Stimulated activated CD8-positive, alpha-beta memory T cell treated with anti-CD3 and anti-CD28 coated beads, Interleukin-7, amount 100 ng/mL, for 4 hours (primary cell): ENCODE results near the gene CELF2.
"Not testable (repeated sequence)": the region's sequence is repeated elsewhere in the genome, so short reads cannot be mapped to it uniquely, and the experiment has no call there.

Source experiments
- DNase-seq, 2 donors: peaks; one replicate each; pipeline ENCODE4 v3.0.0-alpha.2; 2020; ENCODE audit warnings: low read depth in 2 of 2

The CELF2 gene

DNA sequence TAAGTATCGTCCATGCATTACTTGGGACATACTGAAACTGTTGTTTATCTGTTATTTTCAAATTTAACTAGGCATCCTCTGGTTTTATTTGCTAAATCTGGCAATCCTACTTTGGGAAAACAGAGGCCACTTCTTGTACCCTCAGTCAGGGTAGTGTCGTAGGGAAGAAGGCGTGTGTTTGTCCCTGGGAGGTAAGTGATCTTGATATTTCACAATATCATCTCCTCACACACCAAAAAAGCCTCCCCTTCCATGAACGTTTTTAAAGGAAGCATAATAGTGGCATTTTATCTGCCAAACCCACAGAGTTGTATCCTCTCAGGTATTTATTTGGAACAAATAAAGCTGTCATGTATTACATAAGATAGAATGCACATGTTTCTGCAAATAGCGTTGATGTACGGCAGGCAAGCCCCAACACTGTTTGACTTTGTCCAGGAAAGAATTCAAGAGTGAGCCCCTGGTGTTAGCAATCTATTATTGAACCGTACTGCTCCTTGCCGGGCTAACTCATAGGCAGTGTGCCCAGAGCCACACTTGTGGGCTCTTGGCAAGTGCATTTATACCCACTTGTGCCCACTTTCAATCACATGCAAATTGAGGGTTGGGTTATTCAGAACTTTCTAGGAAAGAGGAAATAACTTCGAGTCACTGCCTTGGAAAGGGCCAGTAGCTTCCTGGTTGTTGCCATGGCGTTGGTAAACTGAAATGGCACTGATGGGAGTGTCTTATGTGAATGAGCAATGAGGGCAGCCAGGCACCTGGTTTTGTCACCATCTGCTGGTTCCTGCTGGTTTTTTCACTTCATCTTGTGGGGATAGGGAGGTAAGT is 327.8 kb downstream of the CELF2 start:
- DNase-seq, result no peak

DNA sequence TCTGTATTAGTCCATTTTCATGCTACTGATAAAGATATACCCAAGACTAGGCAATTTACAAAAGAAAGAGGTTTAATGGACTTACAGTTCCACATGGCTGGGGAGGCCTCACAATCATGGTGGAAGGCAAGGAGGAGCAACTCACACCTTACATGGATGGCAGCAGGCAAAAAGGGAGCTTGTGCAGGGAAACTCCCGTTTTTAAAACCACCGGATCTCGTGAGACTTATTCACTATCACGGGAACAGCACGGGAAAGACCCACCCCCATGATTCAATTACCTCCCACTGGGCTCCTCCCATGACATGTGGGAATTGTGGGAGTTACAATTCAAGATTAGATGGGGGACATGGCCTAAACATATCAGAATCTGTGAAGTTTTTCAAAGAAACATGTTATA is 329.9 kb downstream of the CELF2 start:
- DNase-seq, result not testable (repeated sequence)

DNA sequence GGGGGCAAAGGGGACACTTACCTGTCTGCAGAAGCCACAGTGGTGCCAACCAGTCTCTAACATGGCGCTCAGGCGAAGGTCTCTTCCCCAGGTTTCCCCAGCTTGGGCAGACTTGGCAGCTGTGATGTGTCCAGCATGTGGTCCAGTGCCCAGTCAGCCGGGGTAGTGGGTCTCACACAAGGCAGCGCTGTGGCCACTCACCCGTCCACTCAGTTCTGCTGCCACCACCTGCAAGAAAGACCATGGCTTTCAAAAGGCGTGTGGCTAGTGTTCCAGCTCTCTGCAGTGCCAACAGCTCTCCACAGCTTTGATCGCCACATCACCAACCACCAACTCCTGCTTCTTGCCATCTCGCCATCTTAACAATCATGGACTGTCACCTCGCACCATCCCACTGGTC is 334.1 kb downstream of the CELF2 start:
- DNase-seq, result no peak

DNA sequence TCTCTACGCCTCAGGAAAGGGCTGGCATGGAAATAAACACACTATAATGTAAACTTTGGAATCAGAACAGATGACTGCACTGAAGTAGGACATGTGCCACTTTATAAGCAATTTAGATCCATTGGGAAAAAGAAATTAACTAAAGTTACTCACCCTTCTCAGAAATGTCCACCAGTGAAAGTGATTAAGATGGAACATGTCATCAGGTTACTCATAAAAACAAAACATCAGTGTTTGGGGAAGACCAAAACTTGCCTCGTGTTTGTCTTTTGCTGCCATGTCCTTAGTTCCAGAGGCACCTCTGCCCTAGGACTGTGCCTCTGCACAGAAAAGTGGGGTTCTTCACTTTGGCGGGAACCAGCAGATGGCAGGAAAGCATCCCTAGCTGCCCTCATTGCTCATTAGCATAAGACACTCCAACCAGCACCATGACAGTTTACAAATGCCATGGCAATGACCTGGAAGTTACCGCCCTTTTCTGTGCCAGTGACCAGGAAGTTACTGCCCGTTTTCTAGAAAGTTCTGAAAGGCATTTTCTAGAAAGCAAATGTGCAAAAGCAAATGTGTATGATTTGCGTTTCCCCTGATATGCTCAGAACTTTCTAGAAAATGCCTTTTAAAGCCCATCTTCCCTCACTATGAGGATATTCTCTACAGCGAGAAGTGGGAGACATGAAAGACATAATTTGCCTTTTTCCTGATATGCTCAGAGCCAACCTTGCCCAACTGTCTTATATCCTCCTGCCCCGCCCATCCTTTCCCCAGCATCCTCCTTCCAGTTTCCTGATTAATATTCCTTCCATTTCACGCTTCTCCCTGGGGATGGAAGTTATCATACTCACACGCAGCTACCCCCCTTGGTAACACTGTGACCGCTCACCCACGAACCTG is 335.6 kb downstream of the CELF2 start:
- no peak for DNase-seq

DNA sequence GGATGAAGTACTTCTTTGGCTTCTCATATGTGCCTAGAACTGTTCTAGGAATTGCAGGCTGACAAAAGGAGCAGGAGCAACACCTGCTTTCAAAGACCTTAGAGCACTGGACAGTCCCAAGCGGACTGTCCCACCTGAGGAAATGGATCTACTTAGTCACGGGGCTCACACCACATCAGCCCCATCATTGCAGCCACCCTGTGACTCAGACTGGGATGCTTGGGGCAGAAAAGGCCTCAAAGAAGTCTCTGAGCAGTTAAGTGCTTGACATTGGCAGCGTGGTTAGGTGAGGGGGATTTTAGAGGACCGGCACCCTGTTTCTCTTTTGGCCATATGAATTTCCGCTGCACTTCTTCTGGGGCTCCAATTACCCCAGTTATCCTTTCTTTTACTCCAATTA is 337.2 kb downstream of the CELF2 start:
- no peak for DNase-seq

DNA sequence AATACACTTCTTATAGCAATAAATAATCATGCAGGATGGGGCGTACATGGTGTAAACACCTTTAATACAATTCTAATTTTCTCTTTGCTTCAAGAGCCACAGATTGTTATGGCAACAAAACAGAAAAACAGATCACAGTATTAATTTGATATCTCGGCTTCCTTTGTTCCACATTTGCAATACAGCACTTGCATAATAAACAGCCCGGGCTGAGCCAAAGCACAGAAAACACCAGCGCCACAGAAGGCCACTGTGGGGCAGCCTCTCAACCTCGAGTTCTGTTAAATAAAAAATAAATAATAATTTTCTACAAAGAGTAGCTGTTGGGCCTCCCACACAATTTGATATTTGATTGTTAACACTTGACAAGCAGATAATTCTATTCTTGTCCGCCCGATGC is 337.9 kb downstream of the CELF2 start:
- no peak for DNase-seq

DNA sequence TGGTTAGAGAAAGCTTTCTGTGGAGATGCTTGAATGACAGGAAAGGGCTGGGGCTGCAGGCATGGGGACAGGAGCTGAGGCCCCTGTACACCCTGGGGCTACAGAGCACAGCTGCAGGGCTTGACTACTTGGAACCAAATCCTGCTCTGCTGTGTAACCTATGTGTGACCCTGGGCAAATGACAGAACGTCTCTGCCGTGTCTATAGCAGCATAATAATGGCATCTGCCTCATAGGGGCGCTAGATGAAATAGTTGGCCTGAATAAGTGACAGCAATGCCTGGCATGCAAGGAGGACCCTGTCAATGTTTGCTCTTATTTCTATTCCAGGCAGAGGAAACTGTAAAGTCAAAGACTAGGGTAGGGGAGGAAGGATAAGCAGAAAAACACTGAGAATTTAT is 339.8 kb downstream of the CELF2 start:
- DNase-seq, result no peak

DNA sequence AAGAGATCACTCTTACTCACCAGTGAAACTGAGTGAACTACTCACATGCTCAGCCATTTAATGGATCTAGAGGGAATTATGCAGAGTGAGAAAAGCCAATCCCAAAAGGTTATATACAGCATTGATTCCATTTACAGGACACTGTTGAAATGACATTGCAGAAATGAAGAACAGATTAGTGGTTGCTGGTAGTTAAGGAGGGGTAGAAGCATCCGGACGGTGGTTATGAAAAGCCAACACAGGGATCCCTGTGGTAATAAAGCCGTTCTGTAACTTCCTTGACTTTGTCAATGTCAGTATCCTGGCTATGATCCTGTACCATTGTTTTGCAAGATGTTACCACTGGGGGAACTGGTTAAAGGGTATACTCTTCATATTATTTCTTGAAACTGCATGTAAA is 340.3 kb downstream of the CELF2 start:
- DNase-seq, result no peak

DNA sequence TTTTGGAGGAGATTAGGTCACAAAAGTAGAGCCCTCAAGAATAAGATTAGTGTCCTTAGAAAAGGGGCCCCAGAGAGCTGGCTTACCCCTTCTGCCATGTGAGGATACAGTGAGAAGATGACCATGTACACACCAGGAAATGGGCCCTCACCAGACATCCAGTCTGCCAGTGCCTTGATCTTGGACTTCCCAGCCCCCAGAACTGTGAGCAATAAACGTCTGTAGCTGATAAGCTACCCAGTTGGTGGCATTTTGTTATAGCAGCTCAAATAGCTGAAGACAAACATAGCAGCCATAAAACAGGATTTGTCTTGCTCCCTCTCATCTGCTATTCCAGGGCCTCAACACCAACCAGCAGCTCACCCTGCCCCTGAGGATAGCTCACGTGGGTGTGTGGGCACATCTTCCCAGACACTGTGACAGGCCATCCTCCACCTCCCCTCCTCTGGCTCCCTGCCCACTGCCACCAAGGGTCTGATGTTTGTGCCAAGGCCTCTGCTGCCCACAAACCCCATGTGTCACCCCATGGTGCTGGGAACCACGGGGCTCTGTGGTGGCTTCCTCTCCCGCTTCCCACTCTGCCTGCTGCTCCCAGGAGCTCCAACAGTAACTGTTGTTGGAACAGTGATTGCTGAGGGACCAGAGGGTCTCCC is 341.4 kb downstream of the CELF2 start:
- no peak for DNase-seq

DNA sequence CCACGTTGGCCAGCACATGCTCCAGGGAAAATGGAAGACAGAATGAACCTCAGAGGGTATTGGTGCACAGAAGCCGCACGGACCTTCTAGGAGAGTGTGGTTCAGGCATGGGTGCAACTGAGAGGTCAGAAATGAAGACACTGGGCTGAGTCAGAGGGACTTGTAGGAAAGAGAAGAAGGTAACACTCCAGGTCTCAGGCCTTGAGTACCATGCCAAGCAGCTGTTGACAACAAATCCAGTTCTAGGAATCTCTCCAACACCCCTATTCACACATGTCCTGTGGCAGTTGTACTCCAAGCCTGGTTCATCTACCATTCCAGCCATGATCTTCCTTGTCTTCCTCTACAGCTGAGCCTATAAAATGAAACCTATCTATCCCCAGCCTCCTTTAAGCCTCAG is 342.2 kb downstream of the CELF2 start:
- no peak for DNase-seq

DNA sequence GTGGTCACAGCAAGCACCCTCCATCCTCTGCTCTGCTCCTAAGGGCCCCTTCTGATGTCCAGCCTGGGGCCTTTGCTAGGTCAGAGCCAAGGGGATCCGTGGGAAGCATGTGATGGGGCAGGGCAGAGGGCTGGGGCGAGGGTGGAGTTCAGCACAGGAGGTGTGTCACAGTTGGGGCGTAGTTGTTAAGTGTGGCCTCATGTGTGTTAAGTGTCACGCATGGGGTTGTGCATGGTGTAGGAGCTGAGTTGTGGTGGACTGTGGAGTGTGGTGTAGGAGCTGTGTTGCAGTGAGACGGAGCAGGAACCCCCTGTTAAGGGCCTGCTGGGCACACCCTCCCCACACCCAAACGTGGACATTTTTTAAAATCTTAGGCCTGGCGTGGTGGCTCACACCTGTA is 345.8 kb downstream of the CELF2 start:
- no peak for DNase-seq

DNA sequence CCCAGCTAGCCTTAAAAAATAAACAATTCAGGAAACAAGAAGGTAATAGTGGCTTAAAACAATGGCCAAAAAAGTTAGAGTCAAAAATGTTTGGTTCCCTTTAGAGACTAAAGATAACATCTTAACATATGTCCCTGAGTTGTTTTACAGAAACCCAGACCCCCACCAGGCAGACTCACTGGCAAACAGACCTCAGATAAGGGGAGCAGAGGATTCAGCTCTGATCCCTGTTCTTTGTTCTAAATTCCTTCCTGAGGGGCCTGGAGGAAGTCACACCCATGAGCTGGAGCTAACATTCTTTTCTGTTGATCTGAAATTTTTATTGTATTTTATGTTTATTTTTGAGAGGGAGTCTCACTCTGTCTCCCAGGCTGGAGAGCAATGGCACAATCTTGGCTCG is 346.6 kb downstream of the CELF2 start:
- DNase-seq, result no peak

DNA sequence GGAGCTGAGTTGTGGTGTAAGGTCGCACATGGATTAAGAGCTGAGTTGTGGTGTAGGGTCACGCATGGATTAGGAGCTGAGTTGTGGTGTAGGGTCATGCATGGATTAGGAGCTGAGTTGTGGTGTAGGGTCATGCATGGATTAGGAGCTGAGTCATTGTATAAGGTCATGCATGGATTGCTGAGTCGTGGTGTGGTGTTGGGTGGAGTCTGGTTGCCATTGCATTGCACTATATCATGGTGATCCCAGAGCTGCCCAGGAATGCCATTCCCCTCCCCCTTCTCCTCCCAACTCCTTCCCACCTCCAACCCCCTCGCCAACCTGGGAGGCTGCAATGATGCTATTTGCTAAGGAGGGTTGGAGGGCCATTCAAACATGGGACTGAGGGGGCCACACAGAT is 349.2 kb downstream of the CELF2 start:
- DNase-seq, result not testable (repeated sequence)

DNA sequence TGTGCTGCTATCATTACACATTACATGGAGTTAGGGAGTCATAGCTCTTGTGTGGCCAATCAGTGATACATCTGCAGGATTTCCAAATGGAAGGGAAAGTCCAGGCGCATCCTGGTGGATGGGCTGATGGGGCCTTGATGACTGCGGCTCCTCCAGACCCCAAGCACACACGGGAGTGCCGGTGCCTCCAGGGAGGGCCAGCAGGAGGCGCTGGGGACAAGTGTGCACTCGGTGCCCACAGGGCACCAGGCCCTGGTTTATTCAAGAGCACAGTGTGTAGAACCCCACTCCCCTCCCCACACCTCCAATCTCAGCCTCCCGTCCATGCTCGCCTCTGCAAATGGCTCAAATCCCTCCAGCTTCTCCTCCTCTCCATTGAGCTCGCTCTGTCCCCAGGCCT is 349.8 kb downstream of the CELF2 start:
- DNase-seq, result no peak

DNA sequence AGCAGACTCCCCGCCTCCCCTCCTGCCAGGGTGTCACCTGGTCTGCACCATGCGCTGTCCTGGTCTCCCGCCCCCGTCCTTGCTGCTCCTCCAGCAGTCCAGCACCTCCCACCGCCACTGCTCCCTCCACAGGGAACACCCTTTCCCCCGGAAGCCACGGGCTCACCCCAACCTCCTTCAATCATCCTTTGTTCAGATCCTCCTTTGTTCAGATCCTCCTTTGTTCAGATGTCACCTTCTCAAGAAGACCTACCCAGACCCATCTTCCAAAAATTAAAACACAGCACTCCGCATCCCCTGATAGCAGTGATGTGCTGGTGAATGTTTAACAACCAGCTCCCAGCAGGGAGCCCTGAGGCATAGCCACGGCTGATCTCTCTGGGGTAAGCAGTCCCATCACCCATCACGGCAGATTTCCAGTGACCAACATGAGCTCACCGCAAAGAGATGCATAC is 356.1 kb downstream of the CELF2 start:
- DNase-seq, result no peak

DNA sequence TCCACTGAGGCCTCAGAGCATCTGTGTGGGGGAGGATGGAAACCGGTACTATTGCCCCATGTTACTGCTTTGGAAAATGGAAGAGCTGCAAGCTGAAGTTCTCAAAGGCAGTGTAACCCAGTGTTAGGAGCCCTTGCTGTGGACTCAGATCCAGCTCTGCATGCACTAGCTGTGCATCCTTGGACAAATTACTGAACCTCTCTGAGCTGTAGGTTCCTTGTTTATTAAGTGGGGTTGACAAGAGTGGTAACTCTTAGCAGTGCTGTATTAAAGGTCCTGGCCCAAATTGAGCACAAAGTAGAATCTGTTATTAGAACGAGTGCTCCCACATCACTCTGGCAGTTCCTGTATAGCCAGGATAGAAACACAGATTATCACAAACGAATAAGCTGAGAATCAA is 359.6 kb downstream of the CELF2 start:
- DNase-seq, result no peak

DNA sequence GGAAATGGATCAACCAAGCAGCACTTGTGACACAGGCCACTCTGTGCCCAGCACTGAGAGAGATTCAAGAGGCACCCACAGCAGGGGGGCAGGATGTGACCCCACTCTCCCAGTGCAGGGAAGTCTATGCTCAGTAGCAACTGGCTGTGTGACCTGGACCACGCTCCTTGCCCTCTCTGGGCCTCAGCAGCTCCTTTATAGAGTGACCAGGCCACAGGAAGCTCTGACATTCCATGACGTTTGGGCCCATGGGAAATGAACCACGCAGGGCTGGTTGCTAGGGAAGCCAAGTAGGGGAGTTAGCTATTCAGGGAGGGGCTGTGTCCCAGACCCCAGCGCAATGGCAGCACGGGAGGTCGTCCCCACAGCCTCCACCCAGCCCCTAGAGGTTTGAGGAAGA is 361.2 kb downstream of the CELF2 start:
- DNase-seq, result no peak

DNA sequence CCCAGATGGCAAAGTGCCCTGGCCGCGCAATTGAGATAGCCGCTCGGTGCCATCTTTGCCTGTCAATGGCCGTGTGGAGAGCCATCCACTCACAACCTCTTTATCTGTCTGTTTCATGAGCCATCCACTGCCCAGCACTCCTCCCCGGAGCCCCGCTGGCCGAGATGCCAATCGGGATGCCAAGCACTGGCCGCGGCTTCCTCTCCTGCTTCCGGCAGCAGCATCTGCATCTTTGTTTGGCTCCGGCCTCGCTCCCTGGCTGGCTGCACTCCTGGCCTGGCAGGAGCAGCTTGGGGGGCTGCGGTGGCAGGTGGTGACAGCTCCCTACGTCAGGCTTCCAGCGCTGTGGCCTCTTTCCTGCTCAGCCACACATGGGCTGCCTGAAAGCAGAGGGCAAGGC is 362.1 kb downstream of the CELF2 start:
- DNase-seq, result no peak

DNA sequence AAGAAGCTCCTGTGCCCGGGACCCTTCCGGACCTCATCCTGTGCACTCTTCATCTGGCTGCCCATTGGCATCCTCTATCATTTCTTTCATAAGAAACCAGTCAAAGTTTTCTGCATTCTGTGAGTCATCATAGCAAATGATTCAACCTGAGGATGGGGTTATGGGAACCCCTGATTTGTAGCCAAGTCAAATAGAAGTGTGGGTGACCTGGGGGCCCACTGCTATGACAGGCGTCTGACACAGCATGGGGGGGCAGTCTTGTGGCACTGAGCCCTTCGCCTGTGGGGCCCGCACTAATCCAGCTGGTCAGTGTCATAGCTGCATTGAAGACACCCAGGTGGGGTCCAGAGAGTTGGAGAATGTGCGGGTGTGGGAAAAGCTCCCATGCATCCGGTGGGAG is 363.4 kb downstream of the CELF2 start:
- no peak for DNase-seq

DNA sequence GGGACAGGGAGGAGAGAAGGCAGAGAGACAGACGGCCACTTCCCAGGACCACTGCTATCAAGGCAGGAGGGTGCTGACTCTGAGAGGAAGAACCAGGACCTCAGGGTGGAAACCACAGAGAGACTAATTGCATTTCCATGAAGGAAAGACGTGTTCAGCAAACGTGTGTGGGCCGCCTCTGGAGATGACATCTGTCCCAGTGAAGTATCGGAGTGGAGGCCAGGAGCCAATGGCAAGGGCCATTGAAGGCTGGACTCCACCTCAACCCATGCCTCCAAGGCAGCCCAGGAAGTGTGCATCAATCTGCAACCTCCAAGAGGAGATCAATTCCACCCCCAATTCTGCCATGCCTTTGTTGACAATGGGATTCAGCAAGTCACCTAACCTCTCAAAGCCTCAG is 363.8 kb downstream of the CELF2 start:
- no peak for DNase-seq

DNA sequence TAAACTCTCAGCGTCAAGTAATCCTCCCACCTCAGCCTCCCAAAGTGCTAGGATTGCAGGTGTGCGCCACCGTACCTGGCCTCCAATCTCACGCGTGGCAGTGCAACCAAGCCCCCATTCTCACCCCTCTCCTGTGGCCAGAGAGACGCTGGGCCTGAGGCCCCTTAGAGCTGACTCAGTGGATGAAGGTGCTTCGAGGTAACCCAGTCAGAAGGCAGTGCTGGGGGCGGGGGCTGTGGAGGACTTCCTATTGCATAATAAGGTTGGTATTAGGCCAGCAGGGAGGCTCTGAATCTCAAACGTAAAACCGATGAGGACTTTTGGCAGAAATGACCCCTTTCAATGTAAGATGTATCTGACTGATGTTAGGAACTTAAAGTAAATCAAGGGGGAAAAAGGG is 364.5 kb downstream of the CELF2 start:
- DNase-seq, result no peak

DNA sequence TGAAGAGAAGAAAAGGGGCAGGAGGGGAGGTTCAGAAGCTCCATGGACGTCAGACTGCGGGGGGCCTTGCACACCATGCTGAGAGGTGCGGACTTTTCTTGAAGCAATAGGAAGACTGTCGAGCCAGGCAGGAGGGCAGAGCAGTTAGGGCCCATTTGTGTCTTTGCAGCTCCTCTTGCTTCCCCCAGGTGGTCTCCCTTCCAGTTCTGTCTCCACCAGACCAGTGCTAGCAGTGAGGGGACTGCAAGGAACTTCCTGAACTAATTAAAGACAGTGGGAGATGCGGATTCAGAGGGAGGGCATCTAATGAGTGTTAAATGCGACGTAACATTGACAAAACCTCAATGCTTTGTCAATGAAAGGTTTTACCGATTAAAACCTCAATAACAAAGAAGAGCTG is 368.4 kb downstream of the CELF2 start:
- DNase-seq, result no peak
